ENCODE measurements around the gene CLIP1.

DNA sequence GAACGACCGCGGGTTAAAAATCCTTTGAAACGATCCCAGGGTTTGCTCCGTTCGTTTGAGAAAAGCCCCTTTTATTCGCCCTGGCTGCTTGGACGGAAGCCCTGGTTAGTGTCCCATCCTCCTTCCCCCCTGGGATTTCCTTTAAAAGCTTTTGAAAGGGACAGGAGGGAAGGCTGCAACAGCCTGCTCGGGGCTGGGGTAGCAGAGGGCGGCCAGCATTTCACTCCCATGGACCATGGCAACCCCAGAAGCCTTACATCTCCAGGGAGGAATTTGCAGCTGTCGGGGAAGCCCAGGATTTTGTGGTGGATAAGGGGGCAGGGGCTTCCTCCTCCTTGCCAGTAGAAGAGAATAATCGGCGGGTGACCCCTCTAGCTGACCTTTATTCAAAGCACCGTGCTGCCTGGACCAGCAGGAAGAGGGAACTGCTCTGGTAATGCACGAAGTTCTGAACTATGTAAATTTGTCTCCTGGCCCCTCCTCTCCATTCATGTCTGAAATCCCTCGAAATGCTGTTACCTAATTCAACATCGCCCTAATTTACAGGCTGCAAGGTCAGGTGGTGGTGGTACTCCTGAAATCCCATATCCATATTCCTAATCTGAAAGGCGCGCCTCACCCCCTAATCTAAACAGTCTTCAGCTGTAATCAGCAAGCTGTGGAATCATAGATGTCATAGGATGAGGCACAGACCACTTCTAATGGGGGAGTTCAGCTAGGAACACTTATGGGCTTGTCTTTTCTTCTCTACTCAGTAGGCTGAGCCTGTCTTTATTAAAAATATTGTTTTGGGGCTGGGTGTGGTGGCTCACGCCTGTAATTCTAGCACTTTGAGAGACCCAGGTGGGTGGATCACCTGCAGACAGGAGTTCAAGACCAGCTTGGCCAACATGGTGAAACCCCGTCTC is 1.0 kb upstream of the CLIP1 start:
- TF ChIP-seq CTCF (conservative IDR thresholded peaks at IDR 0.05; ENCODE audit: low read depth, low read length) = no peak
- no peak for TF ChIP-seq EZH2 (IDR thresholded peaks at IDR 0.05; ENCODE audit: borderline replicate concordance, low read depth, low read length, poor library complexity, severe bottlenecking)

Measured in A673 (cell line).